Fibroblast of lung (primary cell): ENCODE measurements around the gene ING2.

ENCODE experiments used
- EZH2 ChIP-seq: IDR thresholded peaks from 2 replicates; pipeline ENCODE4 v1.5.1; 2012; ENCODE audit warnings: low read length, control low read depth, mild to moderate bottlenecking; ENCODE audit errors: missing control alignments
- TF ChIP-seq, protein P1 (sequence below), 2 donors: IDR thresholded peaks in 1 of 2; conservative IDR thresholded peaks in 1 of 2; 1 replicate in 1 of 2; 2 replicates in 1 of 2; pipeline ENCODE4 v1.5.1; 2011 to 2012; ENCODE audit warnings: low read length in 2 of 2, control low read depth in 1 of 2, inconsistent platforms in 1 of 2, low read depth in 1 of 2, mild to moderate bottlenecking in 1 of 2

DNA sequence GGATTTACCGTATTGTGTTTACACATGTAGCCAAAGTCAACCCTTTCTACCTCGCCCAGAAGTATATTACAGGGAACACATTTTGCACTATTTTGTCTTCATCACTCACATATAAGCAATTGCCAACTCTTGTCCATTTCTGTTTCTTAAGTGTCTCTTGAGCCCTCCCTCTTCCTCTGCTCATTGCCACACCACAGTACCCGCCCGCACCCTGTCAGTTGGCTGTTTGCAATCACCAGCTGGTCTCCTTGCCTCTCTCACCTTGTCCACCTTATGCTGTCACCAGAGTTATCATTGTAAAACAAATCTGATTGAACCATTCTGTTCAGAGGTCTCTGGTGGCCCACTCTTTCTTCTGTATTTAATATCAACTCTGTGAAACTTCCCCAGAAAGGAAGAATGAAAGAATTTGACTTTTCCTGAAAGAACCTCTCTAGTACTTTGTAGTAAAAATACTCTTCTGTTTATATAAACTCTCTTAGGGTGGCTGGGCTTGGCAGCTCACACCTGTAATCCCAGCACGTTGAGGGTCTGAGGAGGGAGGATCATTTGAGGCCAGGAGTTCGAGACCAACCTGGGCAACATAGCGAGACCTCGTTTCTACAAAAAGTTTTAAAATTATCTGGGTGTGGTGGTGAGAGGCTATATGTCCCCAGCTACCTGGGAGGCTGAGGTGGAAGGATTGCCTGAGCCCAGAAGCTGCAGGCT lies 50.2 kb downstream of the ING2 start:
- TF ChIP-seq, protein P1, sequence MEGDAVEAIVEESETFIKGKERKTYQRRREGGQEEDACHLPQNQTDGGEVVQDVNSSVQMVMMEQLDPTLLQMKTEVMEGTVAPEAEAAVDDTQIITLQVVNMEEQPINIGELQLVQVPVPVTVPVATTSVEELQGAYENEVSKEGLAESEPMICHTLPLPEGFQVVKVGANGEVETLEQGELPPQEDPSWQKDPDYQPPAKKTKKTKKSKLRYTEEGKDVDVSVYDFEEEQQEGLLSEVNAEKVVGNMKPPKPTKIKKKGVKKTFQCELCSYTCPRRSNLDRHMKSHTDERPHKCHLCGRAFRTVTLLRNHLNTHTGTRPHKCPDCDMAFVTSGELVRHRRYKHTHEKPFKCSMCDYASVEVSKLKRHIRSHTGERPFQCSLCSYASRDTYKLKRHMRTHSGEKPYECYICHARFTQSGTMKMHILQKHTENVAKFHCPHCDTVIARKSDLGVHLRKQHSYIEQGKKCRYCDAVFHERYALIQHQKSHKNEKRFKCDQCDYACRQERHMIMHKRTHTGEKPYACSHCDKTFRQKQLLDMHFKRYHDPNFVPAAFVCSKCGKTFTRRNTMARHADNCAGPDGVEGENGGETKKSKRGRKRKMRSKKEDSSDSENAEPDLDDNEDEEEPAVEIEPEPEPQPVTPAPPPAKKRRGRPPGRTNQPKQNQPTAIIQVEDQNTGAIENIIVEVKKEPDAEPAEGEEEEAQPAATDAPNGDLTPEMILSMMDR (conservative IDR thresholded peaks at IDR 0.05 in 1 of 2, IDR thresholded peaks at IDR 0.05 in 1 of 2; ENCODE audit: low read depth in 1 of 2, low read length in 2 of 2) = no peak
- TF ChIP-seq EZH2 = no peak
